Measurements from ENCODE around the gene EPHB3.

EPHB3 gene

DNA sequence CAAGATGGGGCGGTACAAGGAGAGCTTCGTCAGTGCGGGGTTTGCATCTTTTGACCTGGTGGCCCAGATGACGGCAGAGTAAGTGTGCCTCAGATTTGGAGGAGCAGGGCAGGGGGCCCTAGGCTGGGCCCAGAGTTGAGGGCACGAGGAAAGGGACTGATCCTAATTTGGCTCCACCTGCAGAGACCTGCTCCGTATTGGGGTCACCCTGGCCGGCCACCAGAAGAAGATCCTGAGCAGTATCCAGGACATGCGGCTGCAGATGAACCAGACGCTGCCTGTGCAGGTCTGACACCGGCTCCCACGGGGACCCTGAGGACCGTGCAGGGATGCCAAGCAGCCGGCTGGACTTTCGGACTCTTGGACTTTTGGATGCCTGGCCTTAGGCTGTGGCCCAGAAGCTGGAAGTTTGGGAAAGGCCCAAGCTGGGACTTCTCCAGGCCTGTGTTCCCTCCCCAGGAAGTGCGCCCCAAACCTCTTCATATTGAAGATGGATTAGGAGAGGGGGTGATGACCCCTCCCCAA is 19.8 kb downstream of the EPHB3 start:
- no peak for DNase-seq (ENCODE audit: low read depth)

DNA sequence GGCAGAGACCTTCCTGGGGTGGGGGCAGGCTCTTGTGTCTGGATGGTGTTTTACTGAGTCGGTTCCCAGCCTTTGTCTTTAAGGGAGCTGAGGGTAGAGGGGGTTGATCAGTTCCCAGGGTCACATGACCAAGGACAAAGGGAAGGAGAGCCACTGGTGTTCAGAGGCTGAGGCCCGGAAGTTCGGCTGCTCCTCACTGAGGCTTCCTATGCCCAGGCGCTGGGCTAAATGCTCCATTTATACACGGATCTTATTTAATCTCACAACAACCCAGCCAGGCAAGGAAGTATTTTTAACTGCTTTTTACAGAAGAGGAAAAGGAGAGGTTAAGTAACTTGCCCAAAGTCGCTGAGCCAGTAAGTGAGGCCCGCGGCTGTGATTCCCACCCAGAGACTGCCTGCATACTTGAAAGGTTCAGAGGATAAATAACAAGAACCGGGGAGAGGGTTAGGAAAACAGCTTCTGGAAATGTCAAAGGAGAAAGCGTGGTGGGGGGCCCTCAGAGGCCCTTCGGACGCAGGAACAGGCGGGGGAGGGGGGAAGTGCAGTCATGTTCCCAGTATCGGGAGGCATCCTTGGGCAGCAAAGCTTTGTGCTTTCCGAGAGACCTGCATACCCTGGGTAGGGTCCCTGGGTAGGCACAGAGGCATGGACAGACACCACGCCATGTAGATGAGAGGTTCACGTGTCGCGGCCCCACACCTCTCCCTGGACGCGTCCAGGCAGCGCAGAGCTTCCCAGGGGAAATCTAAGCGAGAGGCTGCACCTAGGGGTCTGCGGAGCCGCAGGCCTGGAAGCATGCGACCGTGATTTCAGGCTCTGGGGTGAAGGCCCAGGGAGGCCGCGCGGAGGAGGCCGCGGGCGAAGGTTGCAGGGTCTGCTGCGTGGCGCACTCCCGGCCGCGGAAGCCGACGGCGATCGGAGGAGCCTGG is 21.3 kb downstream of the EPHB3 start:
- peak; percentile 66 for DNase-seq (ENCODE audit: low read depth)

DNA sequence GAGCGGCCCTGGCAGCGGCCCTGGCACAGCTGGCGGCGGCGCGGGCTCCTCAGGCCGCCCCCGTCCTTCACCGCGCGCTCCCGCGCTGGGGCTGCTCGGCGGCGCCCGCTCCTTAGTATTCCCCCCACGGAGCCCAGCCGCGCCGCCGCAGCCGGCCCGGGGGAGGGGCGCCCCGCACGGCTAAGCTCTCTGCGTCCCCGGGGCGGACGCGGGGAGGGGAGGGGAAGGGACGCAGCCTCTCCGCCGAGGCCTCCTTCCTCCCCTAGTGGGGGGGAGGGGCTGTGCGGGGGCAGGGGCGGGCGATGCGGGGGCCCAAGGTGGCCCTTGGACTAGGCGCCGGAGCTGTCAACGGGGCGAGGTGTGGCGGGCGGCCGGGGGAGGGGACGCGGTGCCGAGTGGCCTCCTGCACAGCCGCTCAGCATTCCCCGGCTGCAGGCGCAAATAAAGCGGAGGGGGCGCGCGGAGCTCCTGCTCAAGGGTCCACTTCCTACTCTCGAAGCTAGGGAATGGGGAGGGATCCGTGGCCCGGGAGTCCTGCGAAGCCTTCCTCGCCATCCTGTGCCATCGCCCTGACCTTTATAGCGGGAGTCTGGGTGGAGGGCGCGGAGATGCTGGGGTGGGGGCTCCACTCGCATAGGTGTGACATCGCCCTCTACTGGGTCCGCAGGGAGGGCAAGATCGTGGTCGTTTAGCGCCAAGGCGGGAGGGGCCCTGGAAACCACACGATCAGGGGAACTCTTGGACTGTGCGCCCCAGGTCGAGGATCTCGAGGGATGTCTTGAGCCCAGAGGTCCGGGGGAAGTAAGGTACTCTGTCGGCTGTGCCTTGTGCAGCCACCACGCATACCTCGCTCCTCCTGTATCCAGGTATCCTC is 22.2 kb downstream of the EPHB3 start:
- DNase-seq (ENCODE audit: low read depth), result no peak

DNA sequence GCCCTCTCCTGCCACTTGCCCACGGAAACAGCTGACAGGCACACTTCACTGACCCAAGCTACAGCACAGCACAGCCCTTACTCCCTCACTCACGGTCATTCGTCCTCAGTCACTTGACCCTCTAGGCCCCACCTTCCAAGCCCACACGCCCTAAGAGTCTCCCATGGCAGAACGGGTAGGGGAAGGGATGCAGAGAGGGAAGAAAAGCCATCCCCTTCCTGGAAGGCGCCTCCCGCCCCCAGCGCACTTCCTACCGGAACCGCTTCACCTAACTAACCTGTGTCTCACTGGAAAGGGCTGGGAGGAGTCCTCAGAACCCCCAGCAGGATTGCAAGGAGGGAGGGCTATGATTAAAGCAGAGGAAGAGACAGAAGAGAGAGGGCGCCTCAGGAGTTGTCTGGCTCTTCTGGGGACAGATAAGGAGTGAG is 22.9 kb downstream of the EPHB3 start:
- no peak for DNase-seq (ENCODE audit: low read depth)

DNA sequence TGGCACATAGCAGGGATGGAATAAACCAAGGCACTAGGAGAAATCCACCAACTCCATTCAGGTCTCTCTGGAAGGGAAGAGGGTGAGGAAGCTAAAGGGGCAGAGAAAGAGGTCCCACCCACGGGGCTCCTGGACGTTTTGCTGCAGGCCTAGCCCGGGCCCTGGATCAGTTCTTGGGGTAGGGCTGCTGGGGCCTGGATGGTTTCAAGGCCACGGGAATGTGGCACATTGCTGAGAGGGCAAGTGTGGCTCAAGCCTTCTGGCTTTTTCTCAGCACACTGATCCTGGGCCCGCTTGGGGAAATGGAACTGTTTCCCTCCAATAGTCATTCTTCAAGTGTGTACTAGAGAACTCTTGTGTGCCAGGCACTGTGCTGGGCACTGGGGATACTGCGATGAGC is 24.0 kb downstream of the EPHB3 start:
- DNase-seq (ENCODE audit: low read depth), result no peak

DNA sequence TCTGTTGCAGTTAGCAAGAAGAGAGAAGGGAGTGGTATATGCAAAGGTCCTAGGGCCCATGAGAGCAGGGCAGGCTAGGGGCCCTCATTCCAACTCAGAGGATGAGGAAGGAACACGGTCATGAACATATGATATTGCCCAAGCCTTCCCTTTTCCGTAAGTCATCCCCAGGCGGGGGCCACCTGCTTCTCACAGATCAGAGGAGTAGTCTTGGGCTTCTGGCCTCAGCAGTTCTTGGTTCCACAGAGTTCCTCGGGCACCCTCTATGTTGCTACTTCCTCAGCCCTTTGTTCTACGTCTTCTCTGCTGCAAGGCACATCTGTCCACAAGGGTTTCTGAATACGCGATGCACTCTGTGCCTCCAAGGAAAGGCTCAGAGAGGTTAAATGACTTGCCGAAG is 25.3 kb downstream of the EPHB3 start:
- no peak for DNase-seq (ENCODE audit: low read depth)

DNA sequence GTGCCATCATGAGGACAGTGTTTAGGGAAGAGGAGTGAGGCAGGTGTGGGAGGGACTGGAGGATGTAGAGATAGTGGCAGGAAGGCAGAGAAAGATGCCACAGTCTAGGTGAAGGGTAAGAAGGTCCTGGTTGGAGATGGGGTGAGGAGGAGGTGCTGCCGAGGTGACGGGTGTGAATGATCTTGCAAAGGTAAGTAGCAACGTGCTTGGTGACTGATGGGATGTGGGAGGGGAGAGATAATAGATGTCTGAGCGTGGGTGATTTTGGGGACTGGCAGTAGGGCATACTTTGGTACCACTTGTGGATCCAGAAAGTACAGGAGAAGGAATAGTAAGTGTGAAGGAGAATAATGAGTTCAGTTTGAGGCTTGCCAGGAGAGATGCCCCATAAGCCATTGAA is 27.2 kb downstream of the EPHB3 start:
- no peak for DNase-seq (ENCODE audit: low read depth)

DNA sequence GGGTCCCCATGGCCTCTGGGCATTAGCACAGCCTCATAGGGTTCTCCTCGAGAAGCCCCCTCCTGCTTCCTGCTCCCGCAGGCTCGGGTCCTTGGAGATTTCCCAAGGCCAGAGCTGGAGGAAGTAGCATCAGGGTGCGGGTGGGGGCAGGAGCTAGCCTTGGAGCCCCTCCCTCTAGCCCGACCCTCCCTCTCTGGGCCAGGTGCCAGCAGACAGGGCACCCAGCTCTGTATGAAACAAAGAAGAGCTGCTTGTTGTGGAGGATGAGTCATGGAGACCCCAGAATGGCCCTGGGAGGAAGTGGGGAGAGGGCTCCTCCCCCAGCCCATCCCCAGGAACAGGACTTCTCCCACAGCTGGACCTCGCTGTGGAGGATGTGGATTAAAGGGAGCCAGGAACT is 29.2 kb downstream of the EPHB3 start:
- no peak for DNase-seq (ENCODE audit: low read depth)

DNA sequence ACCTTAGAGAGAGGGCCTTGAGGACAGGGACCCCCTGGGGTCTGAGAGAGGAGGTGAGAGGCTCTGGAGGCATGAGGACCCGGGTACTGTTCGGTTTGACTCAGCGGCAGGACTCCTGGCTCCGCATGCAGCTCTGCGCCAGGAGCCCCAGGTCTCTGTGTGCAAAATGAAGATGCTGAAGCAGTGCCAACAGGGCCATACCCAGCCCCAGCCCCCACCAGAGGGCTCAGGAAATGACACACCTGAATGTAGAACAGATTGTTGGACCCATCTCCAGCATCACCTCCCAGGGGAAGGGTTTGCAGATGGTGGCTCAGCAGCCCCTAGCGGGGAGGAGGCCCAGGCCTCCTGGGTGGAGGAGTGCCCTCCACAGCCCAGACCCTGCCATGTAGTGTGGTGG is 30.2 kb downstream of the EPHB3 start:
- no peak for DNase-seq (ENCODE audit: low read depth)

DNA sequence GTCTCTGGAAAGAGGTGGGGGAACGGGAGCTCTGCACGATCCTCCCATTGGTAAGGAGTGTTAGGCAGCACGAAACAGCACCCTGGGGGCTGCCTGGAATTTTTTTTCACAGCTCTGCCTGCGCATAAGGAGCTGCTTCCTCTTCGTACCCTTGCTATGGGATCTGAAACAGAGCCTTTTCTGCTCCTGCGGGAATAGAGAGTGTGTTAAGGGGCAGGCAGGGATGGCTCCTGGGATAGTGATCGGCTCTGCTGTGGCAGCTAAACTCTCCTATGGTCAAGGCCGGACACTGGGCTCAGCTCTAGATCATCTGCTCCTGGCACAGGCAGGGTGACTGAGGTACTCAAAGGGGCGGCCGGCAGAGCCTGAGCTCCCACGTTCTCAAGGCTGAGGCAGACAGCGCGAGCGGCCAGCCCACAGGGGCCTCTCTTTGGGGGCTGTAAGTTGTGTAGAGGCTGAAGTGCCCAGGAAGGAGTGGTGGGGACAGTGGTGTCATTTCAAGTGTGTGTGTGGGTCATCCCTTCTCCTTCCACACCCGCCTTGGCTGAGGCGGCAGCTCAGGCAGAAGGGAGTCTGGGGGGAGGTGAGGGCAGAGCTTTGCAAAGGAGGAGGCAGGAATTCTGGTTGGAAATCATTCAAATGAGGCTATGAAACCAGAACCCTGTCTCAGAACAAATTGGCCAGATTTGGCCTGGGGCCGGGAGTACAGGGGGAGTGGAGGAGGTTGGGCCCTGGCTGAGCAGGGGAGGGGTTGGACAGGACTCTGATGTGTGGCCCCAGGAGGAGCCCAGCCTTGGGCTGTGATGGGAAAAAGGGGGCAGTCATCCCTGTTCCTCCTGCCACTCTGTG is 31.0 kb downstream of the EPHB3 start:
- DNase-seq (ENCODE audit: low read depth), result no peak

DNA sequence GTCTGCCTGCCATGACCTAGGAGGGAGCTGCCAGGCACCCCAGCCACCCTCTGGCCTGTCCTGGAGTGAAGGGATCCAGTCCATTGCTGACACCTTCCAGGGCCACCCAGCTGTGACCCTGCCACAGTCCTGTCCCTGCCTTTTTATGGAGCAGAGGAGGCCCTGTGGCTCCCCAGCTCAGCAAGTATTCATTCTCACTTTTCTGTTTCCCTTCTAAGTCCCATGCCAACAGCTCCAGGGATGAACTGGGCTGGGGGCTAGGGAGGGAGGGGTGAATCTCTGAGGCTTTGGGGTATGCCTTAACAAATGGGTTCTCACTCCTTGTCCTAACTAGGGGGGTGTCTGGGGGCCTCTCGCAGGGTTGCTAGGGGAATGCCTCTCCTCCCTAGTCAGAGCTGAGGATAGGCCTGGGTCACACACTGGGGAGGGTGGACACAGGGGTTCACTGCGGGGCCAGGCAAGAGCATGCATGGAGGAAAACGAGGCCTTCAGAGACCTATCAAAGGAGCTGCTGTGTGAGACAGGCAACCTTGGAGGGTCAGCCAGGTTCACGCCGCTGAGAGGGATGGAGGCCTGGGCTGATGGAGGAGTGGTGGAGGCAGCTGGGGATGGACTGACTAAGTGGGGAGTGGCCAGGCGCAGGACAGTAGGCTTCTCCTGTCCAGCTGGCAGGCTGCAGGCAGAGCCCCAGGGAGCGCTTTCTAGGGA is 31.8 kb downstream of the EPHB3 start:
- DNase-seq (ENCODE audit: low read depth), result no peak

DNA sequence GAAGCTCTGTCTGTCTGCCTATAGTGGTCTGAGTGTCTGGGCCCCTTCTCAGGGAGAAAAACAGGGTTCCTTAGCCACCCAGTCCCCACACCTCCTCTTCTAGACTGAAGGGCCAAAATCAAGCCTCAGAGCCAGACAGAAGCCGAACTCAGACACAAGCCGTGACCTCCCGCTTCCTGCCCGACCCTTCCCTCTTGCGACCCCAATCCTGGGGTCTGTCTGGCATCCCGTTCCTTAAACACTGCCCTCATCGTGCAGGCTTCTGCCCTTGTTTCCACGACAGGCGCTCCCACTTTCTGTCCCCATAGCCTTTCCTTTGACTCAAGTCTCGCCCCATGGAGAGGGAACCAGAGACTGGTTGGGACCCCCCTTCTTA is 32.3 kb downstream of the EPHB3 start:
- no peak for DNase-seq (ENCODE audit: low read depth)

DNA sequence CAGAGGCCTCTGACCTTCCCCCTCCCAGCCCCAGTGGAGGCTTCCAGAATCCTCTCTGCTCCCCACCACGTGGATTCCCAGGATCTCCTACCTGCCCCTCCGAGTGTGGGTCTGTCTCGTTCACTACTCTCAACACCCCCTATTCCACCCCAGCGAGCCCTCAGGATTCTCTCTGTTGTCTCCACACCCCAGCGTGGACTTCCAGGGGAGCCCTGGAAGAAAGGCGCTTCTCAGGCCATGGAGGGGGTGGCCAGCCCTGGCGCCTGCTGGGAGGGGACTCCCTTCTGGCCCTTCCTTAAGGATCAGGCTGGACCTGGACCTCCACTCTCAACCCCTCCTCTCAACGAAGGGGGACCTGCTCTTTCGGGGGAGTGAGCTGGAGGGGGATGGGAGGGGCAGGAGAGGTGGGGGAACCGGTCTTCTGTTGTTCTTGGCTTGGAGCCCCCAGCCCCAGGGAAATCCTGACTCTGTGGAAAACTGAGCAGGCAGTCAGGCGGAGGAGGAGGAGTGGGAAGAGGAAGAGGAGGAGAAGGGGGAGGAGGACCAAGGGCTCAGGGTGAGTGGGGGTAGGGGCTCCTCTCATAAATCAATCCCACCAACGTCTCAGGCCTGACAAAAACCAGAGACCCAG is 32.9 kb downstream of the EPHB3 start:
- no peak for DNase-seq (ENCODE audit: low read depth)

DNA sequence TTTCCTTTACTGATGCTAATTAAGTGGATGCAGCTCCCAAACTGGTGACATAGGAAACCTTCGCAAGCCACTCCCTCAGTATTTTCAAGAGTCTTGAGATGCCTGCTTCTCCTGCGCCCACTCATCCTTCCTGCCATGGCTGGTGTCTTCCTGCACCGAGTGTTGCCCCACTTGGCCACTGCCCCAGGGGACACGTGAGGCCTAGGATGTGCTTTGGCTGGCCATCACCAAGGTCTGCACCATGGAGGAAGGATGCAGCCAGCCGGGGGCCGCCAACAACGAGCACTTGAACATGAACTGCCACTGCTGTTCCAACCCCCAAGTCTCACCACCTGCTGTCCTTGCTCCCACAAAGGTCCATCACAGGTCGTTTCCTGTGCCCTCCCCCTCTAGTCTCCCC is 34.1 kb downstream of the EPHB3 start:
- no peak for DNase-seq (ENCODE audit: low read depth)

DNA sequence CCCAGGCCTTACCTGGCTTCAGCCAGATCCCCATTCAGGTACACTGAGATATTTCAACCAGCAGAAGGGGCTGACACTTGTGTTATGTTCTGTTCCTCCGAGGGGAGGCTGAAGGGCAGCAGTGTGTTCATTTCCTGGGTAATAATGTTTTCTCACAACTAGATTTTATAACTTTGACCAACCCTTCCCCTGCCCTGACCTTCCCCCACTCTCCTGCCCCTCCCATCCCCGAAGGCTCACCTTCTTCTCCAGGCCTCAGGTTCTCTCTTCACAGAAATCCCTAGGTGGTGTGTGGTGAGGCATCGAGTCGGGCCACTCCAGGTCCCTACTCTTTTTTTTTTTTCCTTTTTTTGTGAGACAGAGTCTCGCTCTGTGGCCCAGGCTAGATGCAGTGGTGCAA is 34.6 kb downstream of the EPHB3 start:
- DNase-seq (ENCODE audit: low read depth), result no peak

DNA sequence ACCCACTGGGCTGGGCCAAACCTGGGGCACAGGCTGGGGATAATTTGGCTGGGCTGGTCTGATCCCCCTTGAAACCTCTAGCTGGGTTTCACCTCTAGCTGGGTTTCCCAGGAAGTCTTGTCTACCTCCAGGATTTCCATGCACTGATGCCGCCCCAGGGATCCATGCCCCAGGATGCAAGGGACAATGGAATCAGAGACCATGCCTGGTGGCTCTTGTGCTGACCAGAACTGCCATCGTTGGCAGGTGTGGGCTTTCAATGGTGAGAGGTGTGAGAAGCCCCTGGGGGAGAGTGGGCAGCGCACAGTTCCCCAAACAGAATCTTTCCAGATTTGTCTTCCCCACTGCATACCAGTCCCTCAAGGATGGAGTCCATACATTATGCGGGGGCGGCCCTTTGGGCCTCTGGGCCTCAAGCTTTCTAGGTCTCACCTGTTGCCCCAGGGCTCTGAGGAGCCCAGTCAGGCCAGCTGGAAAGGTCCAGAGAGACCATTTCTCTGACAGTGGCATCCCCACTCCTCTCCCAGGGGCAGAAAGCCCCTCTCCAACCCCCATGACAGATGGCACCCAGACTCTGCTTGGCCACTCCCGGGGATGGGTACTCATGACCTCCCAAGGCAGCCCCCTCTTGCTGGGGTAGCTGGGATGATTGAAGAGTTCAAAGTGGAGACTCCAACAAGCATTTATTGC is 35.4 kb downstream of the EPHB3 start:
- DNase-seq (ENCODE audit: low read depth), result no peak

DNA sequence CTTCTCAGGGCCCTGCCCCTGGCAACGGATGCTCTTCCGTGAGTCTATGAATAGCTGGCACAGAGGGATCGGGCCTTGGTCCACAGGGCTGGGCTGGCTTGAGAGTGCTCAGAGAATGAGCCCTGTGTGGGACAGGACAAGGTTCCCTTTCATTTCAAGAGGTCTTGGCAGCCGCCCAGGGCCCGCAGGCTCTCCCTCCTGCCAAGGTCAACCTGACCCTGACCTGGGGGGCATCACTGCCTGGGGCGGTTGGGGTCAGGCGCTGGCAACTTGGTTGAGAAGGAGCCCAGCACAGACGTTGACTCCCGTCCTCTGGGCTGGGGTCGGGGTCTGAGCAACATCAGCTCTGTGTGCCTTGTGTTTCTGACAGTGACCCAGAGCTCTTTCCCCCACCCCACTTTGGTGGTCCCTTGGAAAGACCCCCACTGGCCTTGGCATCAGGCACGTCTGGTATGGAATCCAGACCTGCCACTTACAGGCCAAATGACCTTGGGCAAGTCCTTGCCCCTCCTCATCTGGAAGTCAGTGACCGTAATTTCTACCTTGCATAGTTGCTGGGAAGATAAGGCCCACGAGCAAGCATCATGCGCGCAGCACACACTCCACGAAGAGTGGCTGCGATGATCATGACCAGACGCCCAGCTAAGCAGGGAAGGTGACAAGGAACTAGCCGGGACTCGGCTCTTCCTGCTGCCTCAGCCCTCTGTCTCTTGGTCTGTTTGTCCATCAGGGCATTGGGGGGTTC is 36.4 kb downstream of the EPHB3 start:
- DNase-seq (ENCODE audit: low read depth), result no peak

DNA sequence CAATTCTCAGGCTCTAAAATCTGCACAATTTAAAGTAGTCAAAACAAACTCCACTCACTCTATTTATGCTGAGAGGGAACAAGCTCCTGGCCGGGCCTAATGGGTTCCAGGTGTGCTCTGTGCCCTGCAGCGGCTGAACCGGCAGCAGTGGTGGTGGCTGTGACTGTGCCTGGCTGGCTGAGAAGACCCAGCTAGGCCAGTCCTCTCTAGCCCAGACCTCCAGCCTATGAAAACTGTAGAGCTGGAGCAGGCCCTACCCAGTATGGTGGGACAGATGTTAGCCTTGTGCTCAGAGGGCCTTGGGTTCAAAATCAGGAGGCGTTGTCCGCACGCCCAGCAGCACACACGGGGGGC is 37.0 kb downstream of the EPHB3 start:
- no peak for DNase-seq (ENCODE audit: low read depth)

DNA sequence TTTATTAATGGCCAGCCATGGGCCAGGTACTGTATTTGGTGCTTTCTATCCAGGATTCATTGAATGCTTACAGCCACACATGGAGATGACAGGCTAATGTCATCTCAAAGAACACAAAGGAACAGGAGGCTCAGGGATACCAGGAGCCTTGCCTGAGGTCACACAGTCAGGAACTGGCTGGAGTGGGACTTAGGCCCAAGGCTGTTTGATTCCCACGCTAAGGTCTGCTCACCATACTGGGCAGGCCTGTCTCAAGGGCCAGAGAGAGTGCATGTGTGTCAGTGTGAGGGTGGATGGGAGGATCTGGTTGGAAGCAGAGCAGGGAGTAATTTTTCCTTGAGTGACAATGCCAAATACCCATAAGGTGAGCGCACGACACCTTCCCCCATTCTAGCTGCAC is 37.6 kb downstream of the EPHB3 start:
- no peak for DNase-seq (ENCODE audit: low read depth)

Measured in iris pigment epithelial cell (primary cell).